Measurements from ENCODE around the gene TSSK3.
A peak's percentile ranks its signal among the peaks of the same experiment; 100 is the strongest.

TSSK3 gene

DNA sequence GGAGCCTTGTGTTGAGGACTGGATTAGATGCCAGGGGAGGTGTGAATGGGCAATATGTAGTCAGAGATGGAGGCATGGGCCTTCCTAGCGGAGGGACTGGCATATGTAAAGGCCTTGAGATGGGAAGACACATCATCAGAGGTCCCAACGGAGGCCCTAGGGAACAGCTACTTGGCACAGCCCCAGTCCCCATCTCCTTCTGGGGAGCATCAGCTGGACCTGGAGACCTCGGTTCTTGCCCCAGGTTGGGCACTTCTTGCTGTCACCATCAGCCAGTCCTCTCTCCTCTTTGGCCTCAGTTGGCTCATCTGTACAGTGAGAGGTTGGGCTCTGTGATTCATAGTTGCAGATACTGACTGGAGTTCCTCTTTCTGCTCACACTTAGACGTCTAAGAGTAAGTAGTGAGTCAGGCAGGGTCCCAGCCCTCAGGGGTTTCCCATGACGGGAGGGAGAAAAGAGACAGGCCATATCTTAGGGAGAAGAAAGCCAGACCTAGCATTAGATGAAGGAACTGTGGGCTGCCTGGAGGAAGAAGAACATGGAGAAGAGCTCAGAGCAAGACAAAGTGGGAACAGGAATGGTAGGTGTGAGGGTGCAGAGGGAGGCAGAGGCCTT lies 22.9 kb upstream of the TSSK3 start:
- Histone ChIP-seq H3K18ac (ENCODE audit: low read length) (no peak overlapping the region), H3K4me1 (ENCODE audit: control insufficient read depth in 2 of 2, insufficient read depth in 1 of 2, low read depth in 1 of 2, low read length in 2 of 2) (peaks cover 24 to 29% of the 10 kb centered on the region in 2 donors), H2BK15ac (ENCODE audit: low read length) (peak overlapping the region; percentile 63), H2BK5ac (ENCODE audit: low read length) (no peak overlapping the region), H4K91ac (ENCODE audit: low read depth, low read length, poor library complexity) (no peak overlapping the region), H3K4me2 (ENCODE audit: insufficient read depth, low read length, poor library complexity, severe bottlenecking) (no peak overlapping the region), H3K9ac (ENCODE audit: low read depth, low read length, poor library complexity) (no peak overlapping the region), H3K4me3 (ENCODE audit: low read length in 2 of 2) (no peak overlapping the region), H3K36me3 (replicated peaks in 1 of 2; ENCODE audit: control insufficient read depth in 2 of 2, insufficient read depth in 2 of 2, low read length in 2 of 2) (peaks cover 2 to 7% of the 10 kb centered on the region in 2 donors), H3K27ac (replicated peaks; ENCODE audit: low read length) (no peak overlapping the region), H2AK5ac (ENCODE audit: low read depth, low read length) (no peak overlapping the region), H2BK120ac (ENCODE audit: low read depth, low read length) (no peak overlapping the region), H3K79me1 (ENCODE audit: low read depth, low read length) (peaks cover under 1% of the 10 kb centered on the region), H3K14ac (ENCODE audit: low read length) (no peak overlapping the region), H4K8ac (ENCODE audit: low read depth, low read length) (no peak overlapping the region), H2AFZ (ENCODE audit: low read length) (no peak overlapping the region), H3K23ac (ENCODE audit: low read depth, low read length, poor library complexity) (no peak overlapping the region), H3K27me3 (ENCODE audit: control insufficient read depth in 3 of 3, insufficient read depth in 3 of 3, low read depth in 1 of 3, low read length in 3 of 3) (no peaks in the 10 kb centered on the region), H3K4ac (ENCODE audit: low read length) (no peak overlapping the region), H2BK12ac (ENCODE audit: low read length) (no peak overlapping the region), H3K9me3 (replicated peaks in 1 of 2; ENCODE audit: control insufficient read depth in 2 of 2, insufficient read depth in 1 of 2, low read depth in 1 of 2, low read length in 2 of 2) (no peaks in the 10 kb centered on the region)
- WGBS, 2 donors (ENCODE audit: extremely low coverage in 2 of 2, insufficient read length in 2 of 2, insufficient replicate concordance in 1 of 2), result no CpG with 5 or more reads among the region's 5 CpGs
- DNase-seq (ENCODE audit: low spot score), result no peak

GRCh38 chr1:32341186-32341757 lies 21.1 kb upstream of the TSSK3 start:
- H3K27ac ChIP-seq (replicated peaks; ENCODE audit: low read length), result no peak overlapping the region
- WGBS, 2 donors (ENCODE audit: extremely low coverage in 2 of 2, insufficient read length in 2 of 2, insufficient replicate concordance in 1 of 2), result no CpG with 5 or more reads among the region's 11 CpGs
- no peak overlapping the region for H2BK5ac ChIP-seq (ENCODE audit: low read length)
- H4K91ac ChIP-seq (ENCODE audit: low read depth, low read length, poor library complexity), result no peak overlapping the region
- H3K4me2 ChIP-seq (ENCODE audit: insufficient read depth, low read length, poor library complexity, severe bottlenecking), result no peak overlapping the region
- no peaks in the 10 kb centered on the region for H3K79me1 ChIP-seq (ENCODE audit: low read depth, low read length)
- no peak overlapping the region for H3K14ac ChIP-seq (ENCODE audit: low read length)
- H3K18ac ChIP-seq (ENCODE audit: low read length), result no peak overlapping the region
- H2BK12ac ChIP-seq (ENCODE audit: low read length), result no peak overlapping the region
- H4K8ac ChIP-seq (ENCODE audit: low read depth, low read length), result no peak overlapping the region
- no peak overlapping the region for H3K4me3 ChIP-seq (ENCODE audit: low read length in 2 of 2)
- no peak overlapping the region for H2BK120ac ChIP-seq (ENCODE audit: low read depth, low read length)
- no peaks in the 10 kb centered on the region for H3K27me3 ChIP-seq (ENCODE audit: control insufficient read depth in 3 of 3, insufficient read depth in 3 of 3, low read depth in 1 of 3, low read length in 3 of 3)
- no peak for DNase-seq (ENCODE audit: low spot score)
- no peak overlapping the region for H2BK15ac ChIP-seq (ENCODE audit: low read length)
- no peak overlapping the region for H2AFZ ChIP-seq (ENCODE audit: low read length)
- no peak overlapping the region for H3K23ac ChIP-seq (ENCODE audit: low read depth, low read length, poor library complexity)
- H3K4ac ChIP-seq (ENCODE audit: low read length), result no peak overlapping the region
- peaks cover 23 to 27% of the 10 kb centered on the region in 2 donors for H3K4me1 ChIP-seq (ENCODE audit: control insufficient read depth in 2 of 2, insufficient read depth in 1 of 2, low read depth in 1 of 2, low read length in 2 of 2)
- H3K36me3 ChIP-seq (replicated peaks in 1 of 2; ENCODE audit: control insufficient read depth in 2 of 2, insufficient read depth in 2 of 2, low read length in 2 of 2), result no peaks in the 10 kb centered on the region
- no peaks in the 10 kb centered on the region for H3K9me3 ChIP-seq (replicated peaks in 1 of 2; ENCODE audit: control insufficient read depth in 2 of 2, insufficient read depth in 1 of 2, low read depth in 1 of 2, low read length in 2 of 2)
- peak overlapping the region; percentile 39 for H2AK5ac ChIP-seq (ENCODE audit: low read depth, low read length)
- peak overlapping the region; percentile 24 for H3K9ac ChIP-seq (ENCODE audit: low read depth, low read length, poor library complexity)

- Histone ChIP-seq H3K23ac (ENCODE audit: low read depth, low read length, poor library complexity) (no peak overlapping the region), H2AFZ (ENCODE audit: low read length) (no peak overlapping the region), H3K4me2 (ENCODE audit: insufficient read depth, low read length, poor library complexity, severe bottlenecking) (no peak overlapping the region), H2BK120ac (ENCODE audit: low read depth, low read length) (no peak overlapping the region), H3K36me3 (replicated peaks in 1 of 2; ENCODE audit: control insufficient read depth in 2 of 2, insufficient read depth in 2 of 2, low read length in 2 of 2) (no peaks in the 10 kb centered on the region), H3K79me1 (ENCODE audit: low read depth, low read length) (no peaks in the 10 kb centered on the region), H3K27ac (replicated peaks; ENCODE audit: low read length) (no peak overlapping the region), H4K91ac (ENCODE audit: low read depth, low read length, poor library complexity) (no peak overlapping the region), H2BK12ac (ENCODE audit: low read length) (no peak overlapping the region), H2AK5ac (ENCODE audit: low read depth, low read length) (no peak overlapping the region), H3K4ac (ENCODE audit: low read length) (no peak overlapping the region), H3K4me3 (ENCODE audit: low read length in 2 of 2) (no peak overlapping the region), H2BK15ac (ENCODE audit: low read length) (no peak overlapping the region), H2BK5ac (ENCODE audit: low read length) (no peak overlapping the region), H3K14ac (ENCODE audit: low read length) (no peak overlapping the region), H4K8ac (ENCODE audit: low read depth, low read length) (no peak overlapping the region), H3K18ac (ENCODE audit: low read length) (no peak overlapping the region), H3K9ac (ENCODE audit: low read depth, low read length, poor library complexity) (no peak overlapping the region), H3K9me3 (replicated peaks in 1 of 2; ENCODE audit: control insufficient read depth in 2 of 2, insufficient read depth in 1 of 2, low read depth in 1 of 2, low read length in 2 of 2) (no peaks in the 10 kb centered on the region), H3K4me1 (ENCODE audit: control insufficient read depth in 2 of 2, insufficient read depth in 1 of 2, low read depth in 1 of 2, low read length in 2 of 2) (peaks cover 18 to 21% of the 10 kb centered on the region in 2 donors), H3K27me3 (ENCODE audit: control insufficient read depth in 3 of 3, insufficient read depth in 3 of 3, low read depth in 1 of 3, low read length in 3 of 3) (no peaks in the 10 kb centered on the region)
- no CpG with 5 or more reads among the region's 5 CpGs for WGBS, 2 donors (ENCODE audit: extremely low coverage in 2 of 2, insufficient read length in 2 of 2, insufficient replicate concordance in 1 of 2)
- DNase-seq (ENCODE audit: low spot score), result no peak
These were observed 20.4 kb upstream of the TSSK3 start for GRCh38 chr1:32341971-32342370.

DNA sequence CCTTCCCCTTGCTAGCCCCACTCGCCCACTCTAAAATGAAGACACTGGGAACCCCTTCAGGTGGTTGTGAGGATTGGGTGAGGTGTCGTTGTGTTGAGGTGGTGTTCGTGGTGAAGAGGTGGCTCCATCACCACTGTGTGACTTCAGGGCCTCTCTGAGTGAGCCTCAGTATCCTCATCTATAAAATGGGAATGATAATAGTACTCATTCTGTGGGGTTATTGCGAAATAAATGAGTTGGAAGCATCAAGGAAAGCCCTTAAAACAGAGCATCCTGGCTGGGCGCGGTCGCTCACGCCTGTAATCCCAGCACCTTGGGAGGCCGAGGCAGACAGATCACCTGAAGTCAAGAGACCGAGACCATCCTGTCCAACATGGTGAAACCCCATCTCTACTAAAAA lies 19.6 kb upstream of the TSSK3 start:
- Histone ChIP-seq H4K91ac (ENCODE audit: low read depth, low read length, poor library complexity) (no peak overlapping the region), H3K4ac (ENCODE audit: low read length) (no peak overlapping the region), H2BK12ac (ENCODE audit: low read length) (no peak overlapping the region), H3K27ac (replicated peaks; ENCODE audit: low read length) (no peak overlapping the region), H3K4me3 (ENCODE audit: low read length in 2 of 2) (no peak overlapping the region), H2BK120ac (ENCODE audit: low read depth, low read length) (no peak overlapping the region), H3K27me3 (ENCODE audit: control insufficient read depth in 3 of 3, insufficient read depth in 3 of 3, low read depth in 1 of 3, low read length in 3 of 3) (no peaks in the 10 kb centered on the region), H2BK5ac (ENCODE audit: low read length) (no peak overlapping the region), H3K4me1 (ENCODE audit: control insufficient read depth in 2 of 2, insufficient read depth in 1 of 2, low read depth in 1 of 2, low read length in 2 of 2) (peaks cover 12 to 13% of the 10 kb centered on the region in 2 donors), H4K8ac (ENCODE audit: low read depth, low read length) (no peak overlapping the region), H2AFZ (ENCODE audit: low read length) (no peak overlapping the region), H2AK5ac (ENCODE audit: low read depth, low read length) (no peak overlapping the region), H2BK15ac (ENCODE audit: low read length) (no peak overlapping the region), H3K4me2 (ENCODE audit: insufficient read depth, low read length, poor library complexity, severe bottlenecking) (no peak overlapping the region), H3K79me1 (ENCODE audit: low read depth, low read length) (no peaks in the 10 kb centered on the region), H3K18ac (ENCODE audit: low read length) (no peak overlapping the region), H3K9me3 (replicated peaks in 1 of 2; ENCODE audit: control insufficient read depth in 2 of 2, insufficient read depth in 1 of 2, low read depth in 1 of 2, low read length in 2 of 2) (no peaks in the 10 kb centered on the region), H3K23ac (ENCODE audit: low read depth, low read length, poor library complexity) (no peak overlapping the region), H3K14ac (ENCODE audit: low read length) (no peak overlapping the region), H3K9ac (ENCODE audit: low read depth, low read length, poor library complexity) (no peak overlapping the region), H3K36me3 (replicated peaks in 1 of 2; ENCODE audit: control insufficient read depth in 2 of 2, insufficient read depth in 2 of 2, low read length in 2 of 2) (no peaks in the 10 kb centered on the region)
- WGBS, 2 donors (ENCODE audit: extremely low coverage in 2 of 2, insufficient read length in 2 of 2, insufficient replicate concordance in 1 of 2), result no CpG with 5 or more reads among the region's 10 CpGs
- no peak for DNase-seq (ENCODE audit: low spot score)

Measured in neuronal stem cell (in vitro differentiated cells).